HG03103 (cell line): ENCODE results near the gene CPNE9.

ENCODE experiments used
- ATAC-seq: cut with Tn5 transposase; IDR thresholded peaks from one replicate; pipeline ENCODE4 v1.9.1; 2021; ENCODE audit warnings: low read depth; ENCODE audit not compliant: unreplicated experiment

The CPNE9 gene, protein sequence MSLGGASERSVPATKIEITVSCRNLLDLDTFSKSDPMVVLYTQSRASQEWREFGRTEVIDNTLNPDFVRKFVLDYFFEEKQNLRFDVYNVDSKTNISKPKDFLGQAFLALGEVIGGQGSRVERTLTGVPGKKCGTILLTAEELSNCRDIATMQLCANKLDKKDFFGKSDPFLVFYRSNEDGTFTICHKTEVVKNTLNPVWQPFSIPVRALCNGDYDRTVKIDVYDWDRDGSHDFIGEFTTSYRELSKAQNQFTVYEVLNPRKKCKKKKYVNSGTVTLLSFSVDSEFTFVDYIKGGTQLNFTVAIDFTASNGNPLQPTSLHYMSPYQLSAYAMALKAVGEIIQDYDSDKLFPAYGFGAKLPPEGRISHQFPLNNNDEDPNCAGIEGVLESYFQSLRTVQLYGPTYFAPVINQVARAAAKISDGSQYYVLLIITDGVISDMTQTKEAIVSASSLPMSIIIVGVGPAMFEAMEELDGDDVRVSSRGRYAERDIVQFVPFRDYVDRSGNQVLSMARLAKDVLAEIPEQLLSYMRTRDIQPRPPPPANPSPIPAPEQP

DNA sequence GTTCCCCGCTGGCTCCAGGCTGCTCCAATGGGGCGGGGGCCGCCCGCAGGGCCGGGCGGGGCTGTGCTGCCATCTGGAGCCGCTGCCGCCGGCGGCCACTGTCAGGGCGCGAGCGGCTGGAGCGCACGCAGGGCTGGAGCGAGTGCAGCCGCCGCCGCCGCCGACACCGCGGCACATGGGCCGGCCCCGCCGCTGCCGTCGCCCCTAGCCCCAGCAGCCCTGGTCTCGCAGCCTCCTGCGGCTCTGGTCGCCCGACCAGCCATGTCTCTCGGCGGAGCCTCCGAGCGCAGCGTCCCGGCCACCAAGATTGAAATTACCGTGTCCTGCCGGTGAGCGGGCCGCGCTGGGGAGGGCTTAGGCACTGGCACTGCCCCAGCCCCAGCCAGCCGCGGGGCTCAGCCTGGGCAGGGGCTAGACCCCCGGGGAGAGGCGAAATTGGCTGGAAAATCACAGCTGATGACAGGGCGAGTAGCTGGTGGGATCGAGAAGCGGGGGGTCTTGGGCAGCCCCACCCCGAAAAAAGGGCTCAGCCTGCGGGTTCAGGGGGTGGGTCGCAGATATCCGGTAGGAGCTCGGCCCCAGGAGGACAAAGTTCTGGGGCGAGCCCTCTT lies at the start of gene CPNE9:
Gene CPNE9, plus strand, starts transcription at position 98 of the 611 bp plus-strand sequence. Its CDS starts 164 bp downstream, at position 262.
- no peak for ATAC-seq

DNA sequence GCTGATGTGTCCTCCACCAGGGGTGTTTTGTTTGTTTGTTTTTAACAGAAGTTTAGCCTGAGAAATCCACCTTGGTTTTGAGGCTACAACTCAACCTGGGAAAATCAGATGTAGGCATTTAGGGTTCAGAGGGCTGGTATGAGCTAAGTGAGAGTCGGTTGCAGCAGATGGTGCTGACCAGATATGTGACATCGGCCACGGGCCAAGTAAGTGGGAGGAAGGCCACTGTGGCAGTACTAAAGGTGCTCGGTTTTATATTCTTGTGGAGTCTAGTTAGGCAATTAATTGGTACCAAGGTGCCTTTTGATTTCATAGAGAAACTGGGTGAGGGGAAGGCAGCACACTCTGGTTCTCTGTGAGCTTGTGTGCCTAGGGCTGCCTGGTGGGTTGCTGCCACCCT lies 43.8 kb upstream of the CPNE9 start:
- no peak for ATAC-seq

DNA sequence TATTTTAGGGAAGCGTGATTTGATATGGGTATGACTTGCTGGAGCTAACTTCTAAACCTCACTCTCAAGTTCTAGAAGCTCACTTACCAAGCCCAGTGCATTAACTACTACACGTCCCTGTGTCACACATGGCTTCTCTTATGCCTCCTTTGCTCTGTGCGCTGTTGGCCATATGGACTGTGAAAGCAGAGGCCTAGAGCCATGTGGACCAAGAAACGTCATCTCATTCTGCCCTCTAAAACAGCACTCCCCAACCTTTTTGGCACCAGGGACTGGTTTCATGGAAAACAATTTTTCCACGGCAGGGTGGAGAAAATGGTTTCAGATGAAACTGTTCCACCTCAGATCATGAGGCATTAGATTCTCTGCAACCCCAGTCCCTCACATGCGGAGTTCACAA lies 42.7 kb upstream of the CPNE9 start:
- ATAC-seq, result no peak

DNA sequence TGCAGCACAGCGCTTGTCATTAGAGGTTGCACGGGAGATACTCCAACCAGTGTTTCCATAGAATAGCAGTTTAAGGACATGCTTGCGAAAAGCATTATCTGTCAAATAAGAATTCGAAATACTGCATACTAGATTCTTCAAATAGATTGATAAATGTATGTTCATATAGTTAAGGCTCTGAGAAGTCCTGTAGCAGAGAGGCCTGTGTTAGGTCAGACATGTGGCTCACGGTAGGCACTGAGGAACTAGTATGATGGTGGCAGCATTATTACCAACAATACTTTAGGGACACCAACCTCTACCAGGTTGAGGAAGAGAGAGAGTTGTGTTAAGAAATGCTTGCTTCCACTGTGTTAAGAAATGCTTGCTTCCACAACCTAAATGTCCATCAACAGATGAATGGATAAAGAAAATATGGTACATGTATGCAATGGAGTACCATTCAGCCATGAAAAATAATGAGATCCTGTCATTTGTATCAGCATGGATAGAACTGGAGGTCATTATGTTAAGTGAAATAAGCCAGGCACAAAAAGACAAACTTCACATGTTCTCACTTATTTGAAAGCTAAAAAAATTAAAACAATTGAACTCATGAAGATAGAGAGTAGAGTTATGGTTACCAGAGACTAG lies 39.4 kb upstream of the CPNE9 start:
- no peak for ATAC-seq

DNA sequence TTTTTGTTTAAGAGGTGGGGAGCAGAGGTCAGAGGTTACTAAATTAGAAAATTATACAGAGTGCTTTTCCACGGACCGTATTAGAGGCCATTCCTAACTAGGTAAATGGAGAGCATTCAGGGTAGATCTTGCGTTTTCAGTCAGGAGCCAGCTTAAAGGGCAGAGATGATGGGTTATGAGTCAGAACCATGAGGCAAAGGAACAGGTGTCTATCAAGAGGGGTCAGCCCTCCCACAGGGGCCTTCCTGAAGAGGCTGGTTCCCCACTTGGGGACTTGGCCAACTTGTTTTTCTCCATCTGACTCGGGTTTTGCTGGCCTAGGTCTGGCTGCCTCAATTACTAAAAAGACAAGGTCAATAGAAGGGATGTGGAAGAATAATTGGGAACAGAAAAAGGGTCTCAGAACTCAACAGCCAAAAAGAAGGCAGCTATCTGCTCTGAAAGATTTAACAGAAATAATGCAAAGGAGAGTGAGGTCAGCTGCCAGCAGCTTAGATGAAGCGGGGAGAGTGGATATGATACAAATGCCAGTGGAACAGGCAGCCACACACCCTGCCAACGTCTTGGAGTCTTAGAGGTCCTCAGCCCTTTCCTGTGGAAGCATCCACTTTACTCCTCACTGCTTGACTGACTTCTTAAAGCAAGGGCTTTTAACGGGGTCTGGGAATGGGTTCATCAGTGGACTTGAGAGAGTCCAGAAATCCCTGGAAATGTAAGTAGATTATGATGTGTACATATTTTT lies 36.8 kb upstream of the CPNE9 start:
- ATAC-seq, result no peak

DNA sequence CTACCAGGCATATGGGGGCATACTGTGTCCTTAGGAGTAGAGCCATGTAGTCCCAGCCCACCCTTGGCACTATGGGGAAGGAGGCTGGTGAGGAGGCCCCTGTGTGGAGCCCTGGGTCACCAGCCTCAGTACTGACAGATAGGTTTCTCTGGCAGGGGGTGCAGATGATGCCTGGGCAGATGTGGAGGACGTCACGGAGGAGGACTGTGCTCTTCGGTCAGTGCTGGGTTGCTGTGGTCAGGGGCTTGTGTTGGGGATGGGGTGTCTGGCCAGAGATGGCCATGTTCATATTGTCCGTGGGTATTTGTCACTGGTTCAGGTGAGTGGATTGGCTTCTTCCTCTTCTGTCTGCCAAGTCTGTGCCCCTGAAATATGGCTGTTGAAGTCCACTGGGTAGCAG lies 34.4 kb upstream of the CPNE9 start:
- no peak for ATAC-seq

DNA sequence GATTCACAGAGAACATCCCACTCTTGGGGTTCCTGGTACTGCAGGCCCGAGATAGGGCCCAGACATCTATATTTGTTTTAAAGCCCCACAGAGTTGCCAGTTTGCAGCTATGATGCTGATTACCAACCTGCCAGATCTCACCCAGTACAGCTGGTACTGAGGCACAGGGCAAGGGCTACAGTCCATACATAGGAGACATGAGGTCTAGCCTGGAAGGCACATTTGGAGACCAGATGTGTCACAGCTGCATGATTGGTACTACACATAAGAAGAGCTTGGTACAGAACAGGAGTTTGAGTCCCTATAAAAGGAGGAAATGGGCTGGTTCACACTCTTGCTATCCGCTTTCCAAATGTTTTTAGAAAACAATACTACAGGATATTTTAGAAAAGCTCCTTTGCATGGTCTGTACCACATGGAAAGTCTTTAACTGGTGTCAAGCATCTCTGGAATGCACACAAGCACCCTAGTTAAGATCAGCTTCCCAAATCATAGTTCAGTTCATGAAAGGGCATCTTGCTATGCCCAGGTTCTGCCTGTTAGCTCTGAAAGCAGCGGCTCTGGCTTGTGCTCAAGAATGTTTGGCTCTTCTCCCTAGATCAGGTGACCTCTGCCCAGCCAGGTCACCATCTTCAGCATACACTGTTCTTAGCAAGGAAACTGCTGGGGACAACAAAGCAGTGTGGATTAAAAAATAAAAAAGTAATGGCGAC lies 33.8 kb upstream of the CPNE9 start:
- no peak for ATAC-seq

DNA sequence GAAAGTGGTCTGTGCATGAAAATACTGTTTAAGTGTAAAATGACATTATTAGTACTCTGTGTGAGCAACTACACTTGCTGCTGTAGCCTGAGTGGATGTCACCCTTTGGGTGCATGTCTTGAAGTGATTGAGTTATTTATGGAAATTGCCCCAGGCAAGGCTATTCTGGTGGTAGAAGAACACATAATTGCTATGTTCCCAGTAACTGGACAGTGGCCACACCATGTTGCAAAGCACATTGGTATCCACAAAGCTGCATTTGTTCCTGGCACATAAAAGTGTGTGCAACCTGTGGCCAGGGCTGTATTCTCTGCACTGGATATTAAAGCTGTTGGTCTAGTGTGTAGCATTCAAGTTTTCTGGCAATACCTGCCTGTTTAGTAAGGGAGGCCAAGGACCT lies 30.6 kb upstream of the CPNE9 start:
- no peak for ATAC-seq

DNA sequence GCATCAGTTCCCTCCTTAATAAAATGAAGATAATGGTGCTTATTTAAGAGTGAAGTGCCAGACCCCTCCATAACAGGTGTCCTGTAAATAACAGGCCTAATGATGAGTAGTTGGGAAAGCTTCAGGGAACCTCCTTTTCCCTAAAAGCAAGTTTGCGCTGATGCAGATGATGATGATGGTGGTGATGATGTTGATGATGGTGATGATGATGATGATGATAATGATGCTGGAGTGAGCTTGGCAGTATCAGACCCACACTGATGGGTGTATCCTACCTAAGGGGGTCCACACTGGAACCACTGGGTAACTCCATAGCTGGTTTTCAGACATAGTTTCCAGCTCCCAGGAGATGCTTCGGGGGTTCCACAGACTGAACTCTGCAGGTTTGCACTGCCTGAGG lies 29.9 kb upstream of the CPNE9 start:
- no peak for ATAC-seq

DNA sequence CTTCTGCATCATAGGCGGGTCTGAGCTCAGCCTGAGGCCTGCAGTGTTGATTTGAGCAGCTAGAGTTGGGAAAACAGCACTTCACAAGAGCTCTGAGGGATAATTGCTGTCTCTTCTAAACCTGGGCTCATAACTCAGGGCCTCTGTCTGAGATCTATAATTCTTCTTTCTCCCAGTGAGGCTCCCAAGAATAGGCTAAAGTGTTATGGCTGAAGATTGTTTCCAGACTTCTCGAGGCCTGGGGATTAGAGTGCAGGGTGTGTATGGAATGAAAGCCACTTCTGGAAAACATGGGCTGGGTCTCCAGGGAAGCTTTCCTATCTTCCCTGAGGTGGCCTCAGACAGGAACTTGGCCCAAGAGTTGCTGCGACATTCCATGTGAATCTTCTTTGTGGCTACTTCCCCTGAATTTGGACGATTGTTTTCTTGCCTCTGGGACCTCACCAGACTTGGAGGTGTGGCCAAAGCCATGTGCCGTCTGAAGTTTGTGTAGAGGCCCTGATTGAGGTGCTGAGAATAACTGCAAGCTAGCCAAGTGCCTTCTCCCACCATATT lies 27.8 kb upstream of the CPNE9 start:
- ATAC-seq, result no peak

DNA sequence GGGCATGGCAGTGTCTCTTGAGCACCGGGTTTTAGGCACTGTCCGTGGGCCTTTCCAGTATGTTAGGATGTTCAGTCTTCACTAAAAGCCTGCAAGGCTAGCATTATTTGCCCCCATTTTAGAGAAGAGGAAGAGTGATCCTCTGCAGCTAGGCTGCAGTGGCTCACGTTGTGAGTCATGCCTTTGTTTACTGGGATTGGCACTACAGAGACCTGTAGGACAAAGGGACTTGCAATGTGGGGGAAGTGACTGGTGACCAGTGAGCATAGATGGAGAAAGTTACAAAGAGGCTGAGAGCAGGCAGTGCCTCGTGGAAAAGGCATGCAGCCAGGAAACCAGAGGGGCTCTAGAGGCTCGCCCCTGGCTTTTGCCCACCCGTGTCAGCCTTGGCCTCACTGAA lies 26.8 kb upstream of the CPNE9 start:
- ATAC-seq, result no peak

DNA sequence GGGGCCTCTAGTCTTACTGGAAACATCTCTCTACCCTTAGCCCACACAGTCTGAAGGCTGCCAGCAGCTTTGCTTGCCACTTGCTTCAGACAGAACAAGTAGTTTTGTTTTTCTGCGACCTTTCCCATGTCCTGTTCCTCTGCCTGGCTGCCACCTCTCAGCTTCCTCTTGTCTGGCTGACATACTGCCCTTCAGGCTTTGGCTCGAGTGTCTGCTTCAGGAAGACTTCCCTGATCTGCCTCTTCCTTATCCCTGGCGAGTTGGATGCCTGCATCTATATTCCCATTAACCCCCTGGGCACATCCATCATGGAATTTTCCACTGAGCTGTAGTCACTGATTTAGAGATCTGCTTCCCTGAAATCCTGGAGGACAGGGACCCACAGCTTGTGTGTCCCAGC lies 25.1 kb upstream of the CPNE9 start:
- ATAC-seq, result no peak

DNA sequence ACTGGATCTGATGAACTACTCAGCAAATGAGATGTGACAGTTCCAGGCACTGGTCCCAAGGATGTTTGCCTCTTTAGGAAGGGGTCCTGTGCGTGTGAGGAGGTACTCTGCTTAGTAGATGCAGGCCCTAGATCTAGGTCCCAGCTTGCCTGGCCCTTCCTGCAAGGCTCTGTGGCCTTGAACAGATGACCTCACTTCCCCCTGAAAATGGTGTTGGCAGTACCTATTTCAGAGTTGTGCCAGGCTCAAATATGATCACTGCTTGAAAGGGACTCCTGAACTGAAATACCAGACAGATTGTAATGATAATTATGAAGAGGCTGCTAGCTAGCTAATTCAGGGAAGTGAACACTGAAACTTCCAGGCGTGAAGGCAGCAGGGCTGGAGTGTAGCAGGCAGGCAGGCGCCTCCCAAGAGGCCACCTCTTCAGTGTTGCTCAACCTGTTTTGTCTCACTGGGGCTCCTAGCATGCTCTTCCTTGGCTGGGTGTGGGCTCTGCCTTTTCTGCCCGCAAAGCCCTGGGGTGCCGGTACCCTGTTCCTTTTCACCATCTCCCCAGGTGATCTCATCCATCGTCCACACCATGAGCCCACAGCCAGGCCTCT lies 24.1 kb upstream of the CPNE9 start:
- no peak for ATAC-seq

DNA sequence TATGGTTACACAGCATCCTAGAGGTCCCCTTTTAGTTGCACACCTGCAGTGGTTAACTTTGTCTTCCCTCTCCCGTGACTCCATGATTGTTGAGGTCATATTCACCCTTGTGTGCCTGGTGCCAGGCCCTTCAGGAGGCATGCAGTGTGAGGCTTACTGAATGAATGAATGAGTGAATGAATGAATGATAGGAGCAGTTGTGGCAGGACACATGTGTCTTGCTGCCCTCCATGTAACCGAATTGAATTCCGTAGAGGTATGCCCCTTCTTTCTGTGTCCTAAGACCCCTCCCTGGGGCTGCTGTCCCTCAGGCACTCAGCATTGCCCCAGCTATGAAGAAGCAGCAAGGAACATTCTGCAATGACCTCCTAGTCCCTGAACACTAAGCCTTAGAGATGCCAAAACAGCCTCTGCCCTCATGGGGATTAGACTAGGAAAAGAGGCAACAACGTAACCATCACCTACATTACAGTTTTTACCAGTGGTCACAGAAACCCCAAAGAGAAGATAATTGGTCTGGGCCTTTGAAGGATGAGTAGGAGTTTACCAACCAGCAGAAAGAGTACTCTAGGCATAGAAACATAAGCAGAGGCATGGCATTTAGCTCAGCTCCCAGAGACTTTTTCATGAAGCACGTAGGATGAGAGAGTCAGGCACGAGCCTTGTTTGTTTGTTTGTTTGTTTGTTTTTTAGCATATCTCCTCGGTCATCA lies 22.5 kb upstream of the CPNE9 start:
- ATAC-seq, result no peak

DNA sequence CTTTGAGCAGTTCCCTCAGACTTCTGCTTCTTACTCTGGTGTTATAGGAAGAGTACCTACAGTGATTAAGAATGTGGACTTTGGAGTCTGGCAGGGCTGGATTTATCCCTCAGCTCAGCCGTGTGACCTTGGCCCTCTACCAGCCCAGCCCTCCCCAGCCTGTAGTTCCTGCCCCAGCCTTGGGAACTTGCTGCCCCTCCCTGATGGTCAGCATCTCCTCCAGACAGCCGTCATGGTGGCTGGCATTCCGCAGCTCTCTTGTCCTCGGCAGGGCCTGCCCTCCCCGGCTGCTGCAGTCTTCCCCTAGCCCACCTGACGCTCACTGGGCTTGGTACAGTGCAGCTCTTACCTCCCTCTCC lies 21.9 kb upstream of the CPNE9 start:
- ATAC-seq, result no peak

DNA sequence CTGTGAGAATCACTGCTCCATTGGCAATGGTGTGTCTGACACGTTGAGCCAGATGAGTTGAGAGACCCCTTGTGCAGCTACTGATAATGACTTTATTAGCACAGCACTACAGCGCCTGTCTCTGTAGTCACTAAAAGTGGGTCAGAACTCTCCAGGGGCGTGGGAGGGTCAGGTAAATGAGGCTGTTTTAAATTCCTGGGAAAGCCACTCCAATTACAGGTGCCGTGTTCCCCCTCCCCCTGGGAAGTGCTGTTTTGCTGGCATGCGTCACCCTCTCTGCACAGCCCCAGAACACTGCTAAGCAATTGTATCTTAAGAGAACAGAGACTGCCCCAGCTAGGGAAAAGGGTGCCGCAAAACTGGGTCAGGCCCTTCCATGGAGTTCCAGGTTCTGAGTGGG lies 21.5 kb upstream of the CPNE9 start:
- no peak for ATAC-seq

DNA sequence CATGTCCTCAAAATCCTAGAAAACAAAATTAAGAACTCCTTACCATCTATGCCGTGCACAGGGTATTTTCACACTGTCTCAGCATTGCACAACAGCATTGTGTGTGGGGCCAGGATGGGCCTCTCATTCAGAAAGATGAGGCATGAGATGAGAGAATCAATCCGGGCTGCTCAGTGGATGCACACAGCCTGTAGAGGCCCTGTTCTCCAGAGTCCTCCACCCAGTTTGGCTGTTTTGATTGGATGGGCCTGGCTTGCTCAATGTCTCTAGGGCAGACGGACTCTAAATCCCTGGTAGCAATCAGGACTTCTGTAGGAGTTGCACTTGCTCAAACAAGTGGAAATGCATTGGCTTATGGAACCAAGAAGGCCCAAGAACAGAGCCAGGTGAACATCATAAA lies 20.2 kb upstream of the CPNE9 start:
- ATAC-seq, result no peak

DNA sequence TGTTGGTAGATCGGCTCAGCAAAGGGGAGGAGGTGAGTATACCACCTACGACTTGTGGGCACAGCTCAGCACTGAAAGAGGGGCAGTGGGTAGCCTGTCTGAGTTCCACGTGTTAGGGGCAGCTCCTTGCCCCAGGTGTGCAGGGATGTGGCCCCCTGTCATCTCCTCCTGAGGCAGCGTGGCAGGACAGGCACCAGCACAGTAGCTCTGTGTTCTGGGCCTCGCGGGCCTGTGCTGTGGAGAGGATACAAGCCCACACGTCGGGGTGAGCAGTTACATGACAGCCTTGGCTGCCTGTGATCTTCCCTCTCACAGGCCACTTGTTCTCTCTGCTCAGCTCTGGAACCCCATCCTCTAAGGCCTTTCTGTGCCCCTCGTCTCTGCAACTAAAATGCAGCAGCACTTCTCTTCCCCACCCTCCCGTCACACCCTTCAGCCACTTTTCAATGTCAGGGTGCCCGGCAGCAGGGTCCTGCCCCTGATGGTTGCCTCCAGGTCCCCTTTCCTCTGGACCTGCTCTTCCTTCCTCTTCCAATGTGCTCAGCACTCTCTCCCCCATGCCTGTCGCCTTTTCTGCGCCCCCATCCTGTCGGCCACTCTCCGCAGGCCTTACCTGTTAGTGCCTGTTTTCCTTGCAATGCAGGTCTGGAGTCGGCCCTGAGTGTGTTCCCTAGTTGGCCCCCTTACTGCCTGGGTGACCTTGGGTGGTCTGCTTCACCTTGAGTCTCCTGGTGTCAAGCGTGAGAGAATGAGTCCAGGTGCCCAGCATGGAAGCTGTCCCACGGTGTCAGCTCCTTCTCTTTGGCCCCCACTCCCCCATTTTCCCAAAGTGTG lies 18.2 kb upstream of the CPNE9 start:
- no peak for ATAC-seq
